Breast epithelium (tissue), 3 donors: Measurements from ENCODE around the gene AFAP1L1.

Source experiments
- CTCF ChIP-seq, 3 donors: fragments of 450-650 bp; IDR thresholded peaks; one replicate each; pipeline ENCODE4 v1.5.1; 2016 to 2017; ENCODE audit warnings: antibody characterized with exemption in 3 of 3, mild to moderate bottlenecking in 3 of 3, moderate library complexity in 3 of 3
- POLR2A ChIP-seq: fragments of 450-650 bp; IDR thresholded peaks from one replicate; pipeline ENCODE4 v1.6.1; 2016; ENCODE audit warnings: antibody characterized with exemption, mild to moderate bottlenecking, moderate library complexity
- POLR2AphosphoS5 ChIP-seq, 3 donors: sonication (generic); formaldehyde crosslinking; IDR thresholded peaks; one replicate each; pipeline ENCODE4 v1.6.1; 2017; ENCODE audit warnings: antibody characterized with exemption in 3 of 3

- no peak for TF ChIP-seq CTCF (IDR thresholded peaks at IDR 0.05)
- TF ChIP-seq POLR2AphosphoS5 (IDR thresholded peaks at IDR 0.05) = no peak
- TF ChIP-seq POLR2A = no peak
These were observed 53.6 kb downstream of the AFAP1L1 start for GRCh38 chr5:149325166-149325735.
